GM12873 (cell line): ENCODE measurements around the gene TGFB1.

ENCODE experiments used
- CTCF ChIP-seq: IDR thresholded peaks from 2 replicates; pipeline ENCODE4 v1.5.1; 2012; ENCODE audit warnings: low read depth, mild to moderate bottlenecking, moderate library complexity, low read length, control low read depth; ENCODE audit not compliant: insufficient read depth; ENCODE audit errors: missing control alignments

TGFB1 gene

GRCh38 chr19:41397086-41398049, 43.6 kb upstream of the TGFB1 start, which contains the start of the genes BCKDHA and EXOSC5:
Gene BCKDHA (plus strand): TSS chr19:41397818. CDS start chr19:41397828, 10 bp downstream.
Gene EXOSC5 (minus strand): TSS chr19:41397359. CDS start chr19:41397328, 31 bp downstream.
- no peak for TF ChIP-seq CTCF

GRCh38 chr19:41395355-41395754, 41.6 kb upstream of the TGFB1 start:
- TF ChIP-seq CTCF, result no peak

- TF ChIP-seq CTCF, result no peak
Measured at GRCh38 chr19:41392775-41393174, 39.1 kb upstream of the TGFB1 start.

- TF ChIP-seq CTCF, result no peak
Measured at GRCh38 chr19:41391618-41392017, 37.9 kb upstream of the TGFB1 start.

GRCh38 chr19:41386442-41386841, 32.7 kb upstream of the TGFB1 start:
- no peak for TF ChIP-seq CTCF

GRCh38 chr19:41384351-41384750, 30.6 kb upstream of the TGFB1 start:
- no peak for TF ChIP-seq CTCF

GRCh38 chr19:41377977-41378709, 24.4 kb upstream of the TGFB1 start:
- peak; percentile 74 for TF ChIP-seq CTCF
